HL-60 (cell line): Measurements from ENCODE around the gene COTL1.

Experiments
- CTCF ChIP-seq: IDR thresholded peaks from one replicate; pipeline ENCODE4 v1.5.1; 2011; ENCODE audit warnings: low read length, control low read depth, inconsistent platforms; ENCODE audit not compliant: insufficient read depth
- GABPA ChIP-seq: IDR thresholded peaks from 2 replicates; pipeline ENCODE4 v1.6.1; 2012; ENCODE audit warnings: low read depth
- POLR2AphosphoS5 ChIP-seq: IDR thresholded peaks from 2 replicates; pipeline ENCODE4 v1.6.1; 2012; ENCODE audit warnings: low read depth
- SPI1 ChIP-seq: IDR thresholded peaks from 2 replicates; pipeline ENCODE4 v1.6.1; 2012; ENCODE audit warnings: low read depth, mild to moderate bottlenecking, borderline replicate concordance

DNA sequence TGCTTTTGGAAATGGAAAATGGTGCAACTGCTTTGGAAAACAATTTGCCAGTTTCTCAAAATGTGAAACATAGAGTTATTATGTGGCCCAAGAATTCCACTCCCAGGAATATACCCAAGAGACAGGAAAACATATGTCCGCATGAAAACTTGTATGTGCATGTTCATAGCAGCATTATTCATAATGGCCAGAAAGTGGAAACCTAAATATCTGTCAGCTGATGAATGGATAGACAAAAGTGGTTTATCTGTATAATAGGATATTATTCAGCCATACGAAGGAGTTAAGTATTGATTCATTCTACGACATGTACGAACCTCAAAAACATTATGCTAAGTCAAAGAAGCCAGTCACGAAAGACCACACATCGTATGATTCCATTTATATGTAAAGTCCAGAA, 7.7 kb upstream of the COTL1 start:
- TF ChIP-seq SPI1 (no peak), CTCF (no peak), POLR2AphosphoS5 (no peak), GABPA (no peak)
